Measurements from ENCODE around the gene LMO3.
A peak's percentile ranks its signal among the peaks of the same experiment; 100 is the strongest.

The LMO3 gene

DNA sequence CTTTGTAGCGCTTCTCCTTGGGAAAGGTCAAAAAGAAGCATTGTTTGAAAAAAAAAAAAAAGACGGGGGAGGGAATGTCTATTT lies at the start of gene LMO3:
Gene LMO3, minus strand, starts transcription at position 46 of the 84 bp plus-strand sequence. CDS start 5,302 bp downstream, outside the sequence.
- peak within 1 kb of the TSS in 6 of 21 experiments; percentile 15 to 74 (median 53) for H3K27ac ChIP-seq
- H3K4me3 ChIP-seq: peak within 1 kb of the TSS in 6 of 7 experiments; percentile 11 to 42 (median 24)

- Histone ChIP-seq H3K4me3 (no peak overlapping the region), H3K27ac (no peak overlapping the region)
Measured at GRCh38 chr12:16636435-16637055, 30.6 kb upstream of the LMO3 start.

- Histone ChIP-seq H3K4me3 (no peak overlapping the region), H3K27ac (no peak overlapping the region)
Measured at GRCh38 chr12:16634786-16635185, 28.8 kb upstream of the LMO3 start.

- no peak overlapping the region for H3K4me3 ChIP-seq
- no peak overlapping the region for H3K27ac ChIP-seq
Measured at GRCh38 chr12:16626991-16627390, 21.0 kb upstream of the LMO3 start.

DNA sequence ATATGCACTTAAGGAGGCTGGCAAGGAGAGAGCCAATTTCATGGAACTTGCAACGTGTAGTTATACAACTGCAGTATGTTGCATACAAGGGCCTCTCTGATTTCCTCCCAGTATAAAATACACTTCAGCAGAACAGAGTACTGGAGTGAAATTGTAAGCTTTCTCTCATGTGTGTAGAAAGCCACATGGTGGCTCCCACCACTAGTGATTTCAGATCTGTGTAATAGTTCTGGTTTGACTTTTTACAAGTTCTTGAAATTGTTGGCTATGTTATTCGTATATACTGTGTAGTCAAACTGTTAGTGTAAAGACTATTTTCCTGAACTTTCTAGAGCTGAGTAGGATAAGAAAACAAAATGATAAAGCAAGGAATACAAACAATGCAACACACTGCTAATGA lies 16.4 kb upstream of the LMO3 start:
- H3K4me3 ChIP-seq: no peak overlapping the region

DNA sequence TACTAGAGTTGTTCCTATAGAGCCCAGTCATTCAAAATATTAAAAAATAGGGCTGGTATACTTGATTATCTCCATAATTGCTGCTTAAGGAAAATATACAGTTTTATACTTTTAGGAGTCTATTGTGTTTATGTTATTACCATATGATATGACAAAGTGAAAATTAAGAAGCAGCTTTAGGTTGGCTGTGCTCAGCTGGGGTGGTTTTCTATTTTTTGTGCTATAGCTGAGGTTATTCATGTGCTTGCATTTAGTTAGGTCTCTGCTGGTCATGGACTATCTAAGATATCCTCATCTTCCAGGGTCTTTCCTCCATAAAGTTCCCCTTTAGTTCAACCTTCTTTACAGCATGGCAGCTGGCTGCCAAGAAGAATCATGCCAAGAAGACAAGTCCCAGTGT lies 13.6 kb upstream of the LMO3 start:
- H3K4me3 ChIP-seq: no peak overlapping the region
- H3K27ac ChIP-seq: no peak overlapping the region

More for the DNA sequence above, 16.4 kb upstream of the LMO3 start:
- no peak overlapping the region for H3K27ac ChIP-seq

DNA sequence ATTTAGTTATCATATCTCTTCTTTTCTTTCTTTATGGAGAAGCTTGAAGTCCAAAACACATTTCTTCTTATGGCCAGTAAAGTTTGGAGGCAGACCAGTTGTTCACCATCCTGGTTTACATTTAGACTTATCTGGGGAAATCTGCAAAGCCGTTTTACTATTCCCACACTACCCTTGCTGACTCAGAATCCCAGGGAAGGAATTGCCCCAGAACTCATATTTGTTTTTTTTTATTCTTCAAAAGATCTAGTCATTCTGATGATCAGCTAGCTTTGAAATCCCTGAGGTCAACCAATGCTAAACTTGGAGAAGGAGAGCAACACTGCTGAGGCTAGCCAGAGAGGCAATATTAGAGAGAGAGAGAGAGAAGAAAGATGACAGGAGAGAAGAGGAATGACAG lies 12.3 kb upstream of the LMO3 start:
- H3K4me3 ChIP-seq: no peak overlapping the region
- H3K27ac ChIP-seq: no peak overlapping the region

GRCh38 chr12:16613199-16613598 lies 7.2 kb upstream of the LMO3 start:
- no peak overlapping the region for H3K4me3 ChIP-seq
- no peak overlapping the region for H3K27ac ChIP-seq

DNA sequence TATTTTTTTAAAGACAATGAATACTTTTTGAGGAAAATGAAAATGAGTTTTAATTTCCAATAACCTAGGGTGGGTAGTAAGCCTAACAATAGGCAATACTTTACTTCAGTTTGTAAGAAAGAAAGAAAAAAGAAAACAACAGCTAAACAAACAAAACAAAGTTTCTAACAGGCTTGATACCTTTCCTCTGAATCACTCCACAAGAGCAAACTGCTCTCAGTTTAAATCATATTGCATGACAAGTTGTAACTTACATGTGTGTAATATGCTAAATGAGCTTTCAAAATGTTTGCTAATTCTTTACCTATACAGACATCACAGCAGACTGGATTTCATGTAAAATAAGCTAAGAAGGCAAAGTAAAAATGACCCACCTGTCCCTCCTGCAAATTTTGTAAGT lies 6.7 kb upstream of the LMO3 start:
- Histone ChIP-seq H3K27ac (peak overlapping the region in 1 of 21 experiments; percentile 1), H3K4me3 (no peak overlapping the region)

- H3K27ac ChIP-seq: peak overlapping the region in 1 of 21 experiments; percentile 25
- no peak overlapping the region for H3K4me3 ChIP-seq
Measured at GRCh38 chr12:16611146-16611545, 5.2 kb upstream of the LMO3 start.

DNA sequence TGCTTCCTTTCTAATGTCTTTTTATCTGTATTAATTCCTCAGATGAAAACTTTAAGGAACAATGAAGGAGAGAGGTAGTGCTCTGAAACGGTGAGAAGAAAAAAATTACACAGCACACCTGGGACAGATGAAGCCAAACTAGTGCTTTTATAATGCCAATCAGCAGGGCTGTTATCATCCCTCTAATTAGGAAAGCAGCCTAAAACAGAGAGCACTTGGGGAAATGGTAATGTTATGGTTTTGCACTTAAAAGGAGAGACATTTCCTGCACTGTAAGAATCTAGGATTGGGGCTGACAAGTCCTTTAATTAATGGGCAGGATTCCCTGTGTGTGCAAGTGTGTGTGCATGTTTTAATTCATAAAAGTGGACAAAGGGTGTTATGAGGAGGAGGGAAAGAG lies 4.8 kb upstream of the LMO3 start:
- Histone ChIP-seq H3K4me3 (no peak overlapping the region), H3K27ac (no peak overlapping the region)

DNA sequence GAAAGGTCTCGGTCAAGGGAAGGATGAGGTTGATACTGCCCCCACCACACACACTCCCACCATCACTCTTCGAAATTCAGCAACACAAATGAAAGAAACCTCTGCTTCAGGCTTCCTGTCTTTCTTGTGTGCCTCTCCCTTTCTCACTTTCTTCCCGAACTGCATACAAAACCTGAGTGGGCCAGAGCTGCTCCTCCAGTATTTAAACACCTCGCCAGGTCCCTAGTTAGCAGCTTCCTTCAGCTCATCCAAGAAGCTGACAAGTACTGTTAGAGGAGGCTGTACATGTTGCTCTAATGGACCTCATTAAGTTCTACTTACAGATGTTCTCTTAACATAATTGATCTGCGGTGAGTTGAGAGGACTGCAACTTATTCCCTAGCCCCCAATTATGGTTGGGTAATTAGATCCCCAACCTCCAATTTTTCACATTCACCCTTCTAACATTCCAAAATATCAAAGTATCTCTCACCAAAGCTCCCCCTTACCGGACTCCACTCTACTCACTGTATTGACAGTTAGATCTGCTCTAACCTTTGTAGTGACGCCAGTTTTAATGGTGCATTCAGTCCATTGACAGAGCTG lies 4.1 kb upstream of the LMO3 start:
- H3K4me3 ChIP-seq: no peak overlapping the region
- H3K27ac ChIP-seq: peak overlapping the region in 2 of 21 experiments; percentile 24 to 27

DNA sequence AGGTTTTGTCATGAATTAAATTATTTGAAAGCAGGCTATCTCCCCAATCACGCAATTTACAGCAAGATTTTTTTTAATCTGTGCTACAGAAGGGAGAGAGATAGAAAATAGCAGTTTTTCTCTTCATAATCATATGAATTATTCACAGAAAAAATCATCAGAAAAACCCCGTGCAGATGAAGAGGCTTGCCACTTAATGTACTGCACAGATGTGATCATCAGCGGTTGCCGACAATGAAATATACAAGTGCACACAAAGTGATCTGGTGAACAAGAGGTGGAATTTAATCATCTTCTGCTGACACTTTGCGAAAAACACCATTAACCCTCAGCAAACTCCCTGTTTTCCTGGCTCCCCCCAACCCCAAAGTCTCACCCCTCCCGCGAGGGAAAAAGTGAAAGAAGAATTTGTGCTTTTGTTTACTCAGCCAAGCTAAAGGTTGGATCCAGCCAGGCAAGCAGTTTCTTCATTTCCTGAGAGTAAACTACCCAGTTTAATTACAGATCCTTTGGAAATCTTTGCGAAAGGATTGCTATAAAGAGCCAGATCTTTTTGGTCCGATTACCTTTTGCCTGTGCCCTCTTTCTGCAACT lies 3.1 kb upstream of the LMO3 start:
- no peak overlapping the region for H3K4me3 ChIP-seq

DNA sequence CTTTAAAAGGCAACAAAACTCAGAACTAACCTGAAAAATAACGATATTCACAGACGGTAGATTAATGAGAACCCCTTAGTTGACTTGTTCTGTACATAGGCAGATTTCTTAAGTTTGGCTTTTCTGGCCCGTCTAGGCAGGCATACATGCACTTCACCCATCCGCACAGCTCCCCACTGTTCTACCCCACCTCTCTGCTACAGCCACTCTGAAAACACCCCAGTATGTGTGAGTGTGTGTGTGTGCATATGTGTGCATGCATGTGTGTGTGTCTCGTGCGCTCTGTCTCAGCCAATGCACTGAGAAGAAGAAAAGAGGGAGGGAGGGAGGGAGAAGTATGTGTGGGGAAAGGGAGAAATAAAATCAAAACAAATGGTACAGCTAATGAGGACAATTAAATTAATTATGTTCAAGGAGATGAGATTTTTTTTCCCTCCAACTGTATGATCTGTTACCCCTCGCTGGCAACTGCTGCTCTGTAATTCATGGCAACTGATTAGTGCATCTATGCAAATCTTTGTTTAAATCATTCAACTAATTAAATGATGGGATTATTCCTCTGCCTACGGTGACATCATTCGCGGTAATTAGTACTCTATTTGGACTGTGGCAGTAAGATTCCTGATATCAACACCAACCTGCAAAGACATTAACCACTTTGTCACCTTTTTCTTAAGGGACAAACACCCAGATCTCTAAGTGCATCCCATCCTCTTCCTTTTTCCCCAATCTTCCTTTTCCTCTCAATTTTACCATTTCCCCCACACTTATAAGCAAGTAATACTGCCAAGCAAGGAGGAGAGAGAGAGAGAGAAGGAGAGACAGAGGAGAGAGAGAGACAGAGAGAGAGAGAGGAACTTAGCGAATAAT lies 2.2 kb upstream of the LMO3 start:
- H3K4me3 ChIP-seq: no peak overlapping the region
- peak overlapping the region in 2 of 21 experiments; percentile 10 to 53 for H3K27ac ChIP-seq

More for the DNA sequence above, 3.1 kb upstream of the LMO3 start:
- peak overlapping the region in 3 of 21 experiments; percentile 10 to 27 (median 24) for H3K27ac ChIP-seq

DNA sequence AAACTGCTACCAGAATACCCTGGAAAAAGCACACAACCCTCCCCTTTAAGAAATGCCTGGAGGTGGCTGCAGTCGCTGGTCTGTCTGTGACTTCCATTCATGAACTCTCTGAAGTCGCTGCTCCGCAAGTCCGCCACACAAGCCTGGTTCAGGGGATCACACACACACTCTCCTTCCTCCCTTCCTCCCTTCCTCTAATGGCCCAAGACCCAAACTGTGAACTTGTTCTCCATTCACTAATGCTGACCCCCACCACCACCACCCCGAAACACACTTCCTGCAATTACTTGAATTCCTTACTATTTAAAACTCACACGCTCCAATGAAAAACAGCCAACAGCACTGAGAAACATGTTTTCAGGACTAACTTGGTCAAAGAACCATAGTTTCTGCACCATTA lies 1.0 kb upstream of the LMO3 start:
- H3K27ac ChIP-seq: peak overlapping the region in 2 of 21 experiments; percentile 53 to 74
- H3K4me3 ChIP-seq: peak overlapping the region in 2 of 7 experiments; percentile 23 to 42

- Histone ChIP-seq H3K27ac (peak overlapping the region in 4 of 21 experiments; percentile 15 to 74 (median 55)), H3K4me3 (peak overlapping the region in 6 of 7 experiments; percentile 11 to 42 (median 24))
Measured at GRCh38 chr12:16606201-16606849, 363 bp upstream of the LMO3 start.

DNA sequence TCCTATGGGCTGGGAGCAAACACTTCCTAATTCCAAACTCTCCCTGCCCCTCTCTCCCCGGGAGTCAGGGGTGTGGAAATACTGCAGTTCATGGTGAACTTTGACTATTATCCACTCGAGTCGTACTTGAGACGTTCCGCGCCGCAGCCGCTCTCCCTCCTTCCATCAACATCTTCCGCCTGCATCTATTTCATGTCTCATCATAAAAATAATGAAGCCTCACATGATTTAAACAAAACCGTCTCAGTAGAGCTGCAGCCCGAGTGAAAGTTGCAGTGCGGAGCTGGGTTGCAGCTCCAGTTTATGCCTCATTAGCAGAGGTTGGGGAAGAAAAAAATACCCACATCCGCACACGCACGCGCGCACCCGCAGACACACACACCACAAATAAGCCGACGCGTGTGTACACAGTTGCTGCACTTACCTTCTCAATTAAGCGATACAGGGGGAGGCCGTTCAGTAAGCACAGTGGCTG lies 283 bp downstream of the LMO3 start:
- H3K27ac ChIP-seq: peak overlapping the region in 5 of 21 experiments; percentile 15 to 74 (median 53)

GRCh38 chr12:16604596-16605252 lies 1.2 kb downstream of the LMO3 start:
- Histone ChIP-seq H3K27ac (peak overlapping the region in 2 of 21 experiments; percentile 26 to 31), H3K4me3 (peak overlapping the region in 2 of 7 experiments; percentile 23 to 42)

More for the DNA sequence above, 283 bp downstream of the LMO3 start:
- H3K4me3 ChIP-seq: peak overlapping the region in 6 of 7 experiments; percentile 11 to 42 (median 24)

- Histone ChIP-seq H3K4me3 (peak overlapping the region in 1 of 7 experiments; percentile 8), H3K27ac (no peak overlapping the region)
Measured at GRCh38 chr12:16603916-16604575, 1.9 kb downstream of the LMO3 start.

Data from skin epidermis (tissue), 12 donors.